Transverse colon (tissue), 4 donors: ENCODE measurements around the gene SUSD3. TPM values are rescaled to one million over a fixed set of nuclear protein-coding genes. Genes with fewer than 3 reads are reported as not detected.

Experiments used
- DNase-seq: peaks from one replicate; pipeline ENCODE4 v3.0.0-alpha.2; 2019
- H3K27ac ChIP-seq, 4 donors: fragments of 200-600 bp; sonication (generic); 2 replicates each; pipeline ENCODE4 v1.5.1; 2016 to 2018; ENCODE audit warnings: inconsistent platforms in 4 of 4
- H3K27me3 ChIP-seq: fragments of 200-600 bp; sonication (generic); 2 replicates; pipeline ENCODE4 v1.5.1; 2017; ENCODE audit warnings: inconsistent platforms
- H3K36me3 ChIP-seq, 4 donors: fragments of 200-600 bp; sonication (generic); 2 replicates each; pipeline ENCODE4 v1.5.1; 2017 to 2019; ENCODE audit warnings: inconsistent platforms in 4 of 4
- H3K4me1 ChIP-seq, 4 donors: fragments of 200-600 bp; sonication (generic); 2 replicates each; pipeline ENCODE4 v1.5.1; 2017 to 2020; ENCODE audit warnings: inconsistent platforms in 4 of 4
- H3K4me3 ChIP-seq, 4 donors: fragments of 200-600 bp; sonication (generic); 1 replicate in 1 of 4; 2 replicates in 3 of 4; pipeline versions ENCODE4 v1.5.1 to v1.6.1; 2017 to 2019; ENCODE audit warnings: inconsistent platforms in 4 of 4
- H3K9me3 ChIP-seq, 2 donors: fragments of 200-600 bp; sonication (generic); 2 replicates each; pipeline ENCODE4 v1.5.1; 2017 to 2019; ENCODE audit warnings: inconsistent platforms in 2 of 2
- EP300 ChIP-seq: sonication (generic); formaldehyde crosslinking; IDR thresholded peaks from one replicate; pipeline ENCODE4 v1.6.1; 2017; ENCODE audit warnings: antibody characterized with exemption, low read depth
- POLR2A ChIP-seq: fragments of 450-650 bp; IDR thresholded peaks from one replicate; pipeline ENCODE4 v1.6.1; 2016; ENCODE audit warnings: antibody characterized with exemption, mild to moderate bottlenecking, moderate library complexity
- POLR2AphosphoS5 ChIP-seq, 3 donors: sonication (generic); formaldehyde crosslinking; IDR thresholded peaks; one replicate each; pipeline ENCODE4 v1.6.1; 2016; ENCODE audit warnings: antibody characterized with exemption in 3 of 3
- WGBS, 2 donors: methylation state at CpG; one replicate each; pipeline ENCODE4 v1.1.5; 2018; ENCODE audit warnings: low coverage in 1 of 2; 5-methylcytosine and 5-hydroxymethylcytosine counted together
- in situ Hi-C, 4 donors: fragments of 200-750 bp; cut with MboI; loops; one replicate each; pipeline versions ENCODE4 v1.15.0 to v1.15.1; 2017; ENCODE audit warnings: low sequenced_read_pairs in 3 of 4, low pct_ligation_motif_present in 1 of 4, low pct_unique_long_range_greater_than_20kb in 1 of 4
- intact Hi-C: fragments of 100-400 bp; cut with DNase I; formaldehyde crosslinking; loops from one replicate; pipeline ENCODE4 v1.15.1; 2023; ENCODE audit warnings: low total_unique reads
- total RNA-seq, 4 donors: library from RNA; depleted of rRNA; stranded (reverse); fragments of >200 nt; gene quantifications; one replicate each; pipeline ENCODE4 v1.1.0, GENCODE V29; 2016
- TF ChIP-seq, protein P1 (sequence below), 5 experiments: fragments of 200-600 bp in 3 of 5; fragments of 450-650 bp in 2 of 5; sonication (generic) in 3 of 5; IDR thresholded peaks; 1 replicate in 2 of 5; 2 replicates in 3 of 5; pipeline ENCODE4 v1.5.1; 2016 to 2017; ENCODE audit warnings: antibody characterized with exemption in 5 of 5, inconsistent platforms in 3 of 5, mild to moderate bottlenecking in 2 of 5, moderate library complexity in 1 of 5

Gene SUSD3
- total RNA-seq, 4 donors from 2014 or later, result 1.9 to 2.7 TPM; not detected in 2

- no peaks in the 10 kb centered on the region for H3K9me3 ChIP-seq
- peak; percentile 5 for DNase-seq
- H3K36me3 ChIP-seq, result peaks cover 0 to 8% (median 0%) of the 10 kb centered on the region in 4 donors
- in situ Hi-C loops (no loop called here), intact Hi-C loops (no loop called here)
- TF ChIP-seq POLR2A (no peak), EP300 (no peak), POLR2AphosphoS5 (IDR thresholded peaks at IDR 0.05) (no peak)
- TF ChIP-seq, protein P1, sequence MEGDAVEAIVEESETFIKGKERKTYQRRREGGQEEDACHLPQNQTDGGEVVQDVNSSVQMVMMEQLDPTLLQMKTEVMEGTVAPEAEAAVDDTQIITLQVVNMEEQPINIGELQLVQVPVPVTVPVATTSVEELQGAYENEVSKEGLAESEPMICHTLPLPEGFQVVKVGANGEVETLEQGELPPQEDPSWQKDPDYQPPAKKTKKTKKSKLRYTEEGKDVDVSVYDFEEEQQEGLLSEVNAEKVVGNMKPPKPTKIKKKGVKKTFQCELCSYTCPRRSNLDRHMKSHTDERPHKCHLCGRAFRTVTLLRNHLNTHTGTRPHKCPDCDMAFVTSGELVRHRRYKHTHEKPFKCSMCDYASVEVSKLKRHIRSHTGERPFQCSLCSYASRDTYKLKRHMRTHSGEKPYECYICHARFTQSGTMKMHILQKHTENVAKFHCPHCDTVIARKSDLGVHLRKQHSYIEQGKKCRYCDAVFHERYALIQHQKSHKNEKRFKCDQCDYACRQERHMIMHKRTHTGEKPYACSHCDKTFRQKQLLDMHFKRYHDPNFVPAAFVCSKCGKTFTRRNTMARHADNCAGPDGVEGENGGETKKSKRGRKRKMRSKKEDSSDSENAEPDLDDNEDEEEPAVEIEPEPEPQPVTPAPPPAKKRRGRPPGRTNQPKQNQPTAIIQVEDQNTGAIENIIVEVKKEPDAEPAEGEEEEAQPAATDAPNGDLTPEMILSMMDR (IDR thresholded peaks at IDR 0.05), result no peak
- H3K27ac ChIP-seq, result no peak overlapping the region
- H3K27me3 ChIP-seq, result no peaks in the 10 kb centered on the region
- H3K4me1 ChIP-seq, result peaks cover 20 to 38% (median 32%) of the 10 kb centered on the region in 4 donors
- no peak overlapping the region for H3K4me3 ChIP-seq
- 91% methylated on average over 10 of the region's 14 CpGs; no CpG with 5 or more reads in 1 of the 2 donors for WGBS, 2 donors
Observed at GRCh38 chr9:93122721-93123221, 64.3 kb downstream of the SUSD3 start.

- Histone ChIP-seq H3K27me3 (no peaks in the 10 kb centered on the region), H3K27ac (no peak overlapping the region), H3K9me3 (no peaks in the 10 kb centered on the region), H3K4me1 (peaks cover 23 to 45% (median 37%) of the 10 kb centered on the region in 4 donors), H3K36me3 (peaks cover 0 to 8% (median 0%) of the 10 kb centered on the region in 4 donors), H3K4me3 (no peak overlapping the region)
- no peak for TF ChIP-seq POLR2AphosphoS5 (IDR thresholded peaks at IDR 0.05)
- TF ChIP-seq, protein P1 (IDR thresholded peaks at IDR 0.05), result no peak
- TF ChIP-seq EP300, result no peak
- no peak for TF ChIP-seq POLR2A
- intact Hi-C loops, result no loop called here
- in situ Hi-C loops, result no loop called here
- WGBS, 2 donors, result 87% methylated on average over 13 of the region's 14 CpGs; no CpG with 5 or more reads in 1 of the 2 donors
- DNase-seq, result peak; percentile 6
Observed at GRCh38 chr9:93123561-93124283, 65.2 kb downstream of the SUSD3 start.

DNA sequence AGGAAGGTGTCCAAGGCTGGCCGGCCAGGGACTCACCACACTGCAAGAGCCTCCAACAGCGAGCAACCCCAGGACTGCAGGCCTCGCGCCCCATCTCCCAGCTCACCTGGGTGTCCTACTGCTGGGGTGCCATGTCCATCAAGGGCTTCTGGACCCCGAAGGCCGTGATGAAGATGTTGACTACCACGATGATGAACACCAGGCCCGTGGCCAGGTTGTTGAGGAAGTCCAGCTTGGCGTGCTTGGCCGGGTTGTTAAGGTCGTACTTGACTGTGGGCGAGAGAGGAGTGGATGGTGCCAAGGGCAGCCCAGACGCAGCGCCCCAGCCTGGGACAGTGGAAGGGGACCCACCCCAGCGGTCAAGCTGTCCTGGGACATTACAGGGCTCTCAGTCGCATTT is 66.3 kb downstream of the SUSD3 start:
- no peak overlapping the region for H3K4me3 ChIP-seq
- WGBS, 2 donors, result 98% methylated on average over 12 of the region's 16 CpGs; no CpG with 5 or more reads in 1 of the 2 donors
- no peak for TF ChIP-seq POLR2AphosphoS5 (IDR thresholded peaks at IDR 0.05)
- no peak for TF ChIP-seq EP300
- TF ChIP-seq POLR2A, result no peak
- TF ChIP-seq, protein P1 (IDR thresholded peaks at IDR 0.05), result no peak
- peaks cover 0 to 8% (median 0%) of the 10 kb centered on the region in 4 donors for H3K36me3 ChIP-seq
- H3K27me3 ChIP-seq, result no peaks in the 10 kb centered on the region
- intact Hi-C loops (no loop called here), in situ Hi-C loops (no loop called here)
- peaks cover 22 to 49% (median 38%) of the 10 kb centered on the region in 4 donors for H3K4me1 ChIP-seq
- H3K27ac ChIP-seq, result no peak overlapping the region
- DNase-seq, result peak; percentile 6
- no peaks in the 10 kb centered on the region for H3K9me3 ChIP-seq

GRCh38 chr9:93125331-93125894 is 66.9 kb downstream of the SUSD3 start:
- TF ChIP-seq POLR2AphosphoS5 (IDR thresholded peaks at IDR 0.05) (no peak), EP300 (no peak), POLR2A (no peak)
- TF ChIP-seq, protein P1 (IDR thresholded peaks at IDR 0.05), result no peak
- Histone ChIP-seq H3K27me3 (no peaks in the 10 kb centered on the region), H3K27ac (peak overlapping the region; percentile 73 to 100 (median 96)), H3K9me3 (no peaks in the 10 kb centered on the region), H3K36me3 (peaks cover 0 to 8% (median 0%) of the 10 kb centered on the region in 4 donors), H3K4me3 (no peak overlapping the region), H3K4me1 (peaks cover 19 to 49% (median 37%) of the 10 kb centered on the region in 4 donors)
- 69 to 93% methylated on average over 3 to 10 of the region's 10 CpGs for WGBS, 2 donors
- peak; percentile 2 for DNase-seq
- in situ Hi-C loops, result no loop called here
- intact Hi-C loops, result no loop called here
